Activated naive CD4-positive, alpha-beta T cell treated with anti-CD3 and anti-CD28 coated beads, Interleukin-2, amount 50 U/mL, for 24 hours (primary cell): ENCODE data around the gene EPM2A.
"Not testable (repeated sequence)": the region's sequence is repeated elsewhere in the genome, so short reads cannot be mapped to it uniquely, and the experiment has no call there.

Source experiments
- H3K27ac Mint-ChIP-seq: one replicate; pipeline ENCODE4 v1.8.0; 2021; ENCODE audit warnings: mild to moderate bottlenecking, mixed read lengths
- H3K27me3 Mint-ChIP-seq: one replicate; pipeline ENCODE4 v1.8.0; 2021; ENCODE audit warnings: mixed read lengths
- H3K36me3 Mint-ChIP-seq: one replicate; pipeline ENCODE4 v1.8.0; 2021; ENCODE audit warnings: mixed read lengths
- H3K4me1 Mint-ChIP-seq: one replicate; pipeline ENCODE4 v1.8.0; 2021; ENCODE audit warnings: mixed read lengths
- H3K4me3 Mint-ChIP-seq: one replicate; pipeline ENCODE4 v1.8.0; 2021; ENCODE audit warnings: mild to moderate bottlenecking, mixed read lengths
- H3K9me3 Mint-ChIP-seq: one replicate; pipeline ENCODE4 v1.8.0; 2021; ENCODE audit warnings: mixed read lengths

The EPM2A gene

DNA sequence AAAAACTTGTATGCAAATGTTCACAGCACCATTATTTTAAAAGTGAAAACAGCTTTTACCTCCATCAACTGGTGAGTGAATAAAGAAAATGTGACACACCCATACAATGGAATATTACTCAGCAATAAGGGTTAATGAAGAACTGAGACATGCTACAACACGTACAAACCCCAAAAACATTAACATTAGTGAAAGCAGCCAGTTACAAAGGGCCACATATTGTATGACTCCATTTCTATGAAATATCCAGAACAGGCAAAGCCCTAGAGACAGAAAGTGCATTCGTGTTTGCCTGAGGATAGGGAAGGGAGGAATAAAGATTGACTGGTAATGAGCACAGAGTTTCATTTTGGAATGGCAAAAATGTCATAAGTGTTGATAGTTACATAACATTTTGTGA lies 21.5 kb downstream of the EPM2A start:
- peaks cover 34% of the 10 kb centered on the region for H3K36me3 Mint-ChIP-seq

DNA sequence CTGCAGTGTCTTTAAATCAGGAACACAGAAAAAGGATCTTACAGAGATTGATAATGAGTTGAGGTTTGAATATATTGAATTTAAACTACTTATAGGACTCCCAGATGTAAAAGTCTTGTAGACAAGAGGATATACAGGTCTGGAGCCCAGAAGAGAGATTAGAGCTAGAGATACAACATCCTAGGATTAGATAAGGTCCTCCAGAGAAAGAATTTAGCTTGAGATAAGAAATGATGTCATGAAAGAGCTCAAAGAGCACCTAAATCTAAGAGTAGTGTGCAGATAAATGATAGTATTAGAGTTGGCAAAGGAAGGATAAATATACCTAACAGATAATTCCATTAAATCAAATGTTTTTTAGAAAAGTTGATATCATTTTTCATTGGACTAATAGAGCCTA lies 23.9 kb downstream of the EPM2A start:
- H3K9me3 Mint-ChIP-seq: peaks cover 5% of the 10 kb centered on the region
- no peak overlapping the region for H3K27ac Mint-ChIP-seq
- H3K4me3 Mint-ChIP-seq: no peak overlapping the region
- peaks cover 27% of the 10 kb centered on the region for H3K36me3 Mint-ChIP-seq
- peaks cover 12% of the 10 kb centered on the region for H3K4me1 Mint-ChIP-seq
- no peaks in the 10 kb centered on the region for H3K27me3 Mint-ChIP-seq

More for the DNA sequence above, 21.5 kb downstream of the EPM2A start:
- Mint-ChIP-seq H3K9me3 (peaks cover 5% of the 10 kb centered on the region), H3K27me3 (no peaks in the 10 kb centered on the region), H3K4me1 (peaks cover 4% of the 10 kb centered on the region), H3K27ac (peak overlapping the region; percentile 55), H3K4me3 (no peak overlapping the region)

- Mint-ChIP-seq H3K9me3 (no peaks in the 10 kb centered on the region), H3K27me3 (no peaks in the 10 kb centered on the region), H3K4me1 (peaks cover 19% of the 10 kb centered on the region), H3K27ac (peak overlapping the region; percentile 39), H3K36me3 (peaks cover 10% of the 10 kb centered on the region), H3K4me3 (no peak overlapping the region)
Observed at GRCh38 chr6:145707397-145707796, 27.9 kb downstream of the EPM2A start.

GRCh38 chr6:145705561-145705960 lies 29.8 kb downstream of the EPM2A start:
- peaks cover 19% of the 10 kb centered on the region for H3K4me1 Mint-ChIP-seq
- H3K27ac Mint-ChIP-seq: no peak overlapping the region
- H3K9me3 Mint-ChIP-seq: no peaks in the 10 kb centered on the region
- peaks cover 9% of the 10 kb centered on the region for H3K36me3 Mint-ChIP-seq
- no peak overlapping the region for H3K4me3 Mint-ChIP-seq
- H3K27me3 Mint-ChIP-seq: no peaks in the 10 kb centered on the region

DNA sequence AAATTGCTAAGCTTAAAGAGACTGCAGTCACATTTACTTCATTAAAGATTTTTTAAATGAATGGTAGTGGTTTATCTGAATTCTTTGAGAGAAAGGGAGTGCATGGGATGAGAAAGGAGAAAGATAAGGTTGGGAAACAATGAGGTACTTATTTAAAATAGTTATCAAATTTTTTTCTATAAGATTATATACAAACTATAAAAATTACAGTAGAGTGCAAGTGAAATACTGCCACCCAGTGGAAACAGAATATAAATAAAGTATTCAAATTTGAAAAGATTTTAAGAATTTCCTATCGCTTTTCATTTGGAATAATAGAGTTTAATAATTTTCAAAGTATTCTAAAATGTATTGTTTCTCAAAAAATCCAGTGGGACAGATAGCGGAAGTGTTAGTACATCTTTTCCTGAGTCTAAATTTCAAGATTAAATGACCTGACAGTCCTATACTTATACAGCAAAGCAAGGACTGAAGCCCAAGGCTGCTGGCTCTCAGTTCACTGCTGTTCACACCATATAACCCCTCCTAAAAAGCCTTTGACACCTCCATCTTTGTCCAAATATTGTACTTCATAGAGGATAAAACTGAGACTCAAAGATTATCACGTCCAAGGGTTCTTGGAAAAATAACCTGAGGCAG lies 31.1 kb downstream of the EPM2A start:
- H3K9me3 Mint-ChIP-seq: no peaks in the 10 kb centered on the region
- H3K4me1 Mint-ChIP-seq: peaks cover 19% of the 10 kb centered on the region
- H3K27me3 Mint-ChIP-seq: no peaks in the 10 kb centered on the region
- H3K27ac Mint-ChIP-seq: no peak overlapping the region
- H3K4me3 Mint-ChIP-seq: no peak overlapping the region
- H3K36me3 Mint-ChIP-seq: peaks cover 7% of the 10 kb centered on the region

- Mint-ChIP-seq H3K9me3 (no peaks in the 10 kb centered on the region), H3K27ac (no peak overlapping the region), H3K4me1 (no peaks in the 10 kb centered on the region), H3K36me3 (peaks cover 13% of the 10 kb centered on the region), H3K4me3 (no peak overlapping the region), H3K27me3 (no peaks in the 10 kb centered on the region)
Observed at GRCh38 chr6:145699462-145699861, 35.9 kb downstream of the EPM2A start.

DNA sequence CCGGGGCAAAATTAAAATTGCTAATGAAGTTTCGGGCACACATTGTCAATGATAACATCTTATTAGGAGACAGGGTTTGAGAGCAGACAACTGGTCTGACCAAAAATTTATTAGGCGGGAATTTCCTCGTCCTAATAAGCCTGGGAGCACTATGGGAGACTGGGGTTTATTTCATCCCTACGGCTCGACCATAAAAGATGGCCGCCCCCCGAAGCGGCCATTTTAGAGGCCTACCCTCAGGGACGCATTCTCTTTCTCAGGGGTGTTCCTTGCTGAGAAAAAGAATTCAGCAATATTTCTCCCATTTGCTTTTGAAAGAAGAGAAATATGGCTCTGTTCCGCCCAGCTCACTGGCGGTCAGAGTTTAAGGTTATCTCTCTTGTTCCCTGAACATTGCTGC lies 37.9 kb downstream of the EPM2A start:
- peaks cover 13% of the 10 kb centered on the region for H3K36me3 Mint-ChIP-seq
- H3K27me3 Mint-ChIP-seq, H3K4me3 Mint-ChIP-seq, H3K9me3 Mint-ChIP-seq, H3K27ac Mint-ChIP-seq, H3K4me1 Mint-ChIP-seq: not testable (repeated sequence)

- no peak overlapping the region for H3K27ac Mint-ChIP-seq
- no peaks in the 10 kb centered on the region for H3K9me3 Mint-ChIP-seq
- no peak overlapping the region for H3K4me3 Mint-ChIP-seq
- no peaks in the 10 kb centered on the region for H3K27me3 Mint-ChIP-seq
- no peaks in the 10 kb centered on the region for H3K4me1 Mint-ChIP-seq
- H3K36me3 Mint-ChIP-seq: peaks cover 14% of the 10 kb centered on the region
Observed at GRCh38 chr6:145694083-145694737, 41.1 kb downstream of the EPM2A start.

- peaks cover 3% of the 10 kb centered on the region for H3K4me1 Mint-ChIP-seq
- peaks cover 9% of the 10 kb centered on the region for H3K36me3 Mint-ChIP-seq
- H3K27ac Mint-ChIP-seq: no peak overlapping the region
Observed at GRCh38 chr6:145690969-145691368, 44.4 kb downstream of the EPM2A start.

DNA sequence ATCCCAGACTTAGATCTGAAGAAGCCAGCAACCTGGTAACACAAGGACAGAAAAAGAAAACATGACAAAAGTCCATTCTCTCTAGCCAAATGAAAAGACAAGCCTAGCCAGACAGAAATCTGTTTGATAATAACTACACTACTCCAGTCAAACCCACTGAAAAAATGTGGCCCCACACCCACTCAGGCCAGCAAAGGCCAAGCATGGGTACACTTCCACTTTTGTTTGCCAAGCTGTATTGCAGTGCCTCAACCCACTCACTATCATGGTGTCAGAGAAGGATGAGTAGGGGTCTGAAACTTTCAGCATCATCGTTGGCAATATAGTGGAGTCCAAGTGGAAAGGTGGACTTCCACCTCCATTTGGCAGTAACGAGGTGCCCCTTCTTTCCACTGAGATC lies 45.8 kb downstream of the EPM2A start:
- H3K4me3 Mint-ChIP-seq: no peak overlapping the region
- H3K27ac Mint-ChIP-seq: no peak overlapping the region
- H3K27me3 Mint-ChIP-seq: no peaks in the 10 kb centered on the region
- peaks cover 16% of the 10 kb centered on the region for H3K36me3 Mint-ChIP-seq
- H3K4me1 Mint-ChIP-seq: peaks cover 3% of the 10 kb centered on the region
- no peaks in the 10 kb centered on the region for H3K9me3 Mint-ChIP-seq

More at GRCh38 chr6:145690969-145691368, 44.4 kb downstream of the EPM2A start:
- no peaks in the 10 kb centered on the region for H3K9me3 Mint-ChIP-seq
- no peak overlapping the region for H3K4me3 Mint-ChIP-seq
- no peaks in the 10 kb centered on the region for H3K27me3 Mint-ChIP-seq

- Mint-ChIP-seq H3K4me1 (peaks cover 3% of the 10 kb centered on the region), H3K9me3 (no peaks in the 10 kb centered on the region), H3K36me3 (peaks cover 24% of the 10 kb centered on the region)
Observed at GRCh38 chr6:145688493-145688905, 46.8 kb downstream of the EPM2A start.

DNA sequence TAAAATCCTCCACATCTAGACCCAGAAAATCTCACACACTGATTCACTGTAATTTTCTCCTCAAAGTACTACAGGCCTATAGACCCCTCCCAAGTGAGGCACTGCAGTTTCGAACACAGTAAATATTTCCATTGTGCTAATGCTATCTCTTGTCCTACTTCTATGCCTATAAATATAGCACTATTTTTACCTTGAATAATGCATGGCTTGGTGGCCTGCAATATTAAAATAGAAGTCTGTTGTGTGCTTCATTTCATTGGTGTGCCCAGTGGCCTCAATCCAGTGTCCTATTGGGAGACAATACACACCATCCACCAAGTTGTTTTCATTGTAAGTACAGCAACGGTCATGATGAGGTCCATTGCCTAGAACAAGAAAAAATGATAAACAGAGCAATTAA lies 49.4 kb downstream of the EPM2A start:
- Mint-ChIP-seq H3K36me3 (peaks cover 32% of the 10 kb centered on the region), H3K4me1 (peaks cover 3% of the 10 kb centered on the region), H3K27me3 (no peaks in the 10 kb centered on the region), H3K4me3 (no peak overlapping the region), H3K9me3 (peaks cover 10% of the 10 kb centered on the region), H3K27ac (no peak overlapping the region)

More at GRCh38 chr6:145688493-145688905, 46.8 kb downstream of the EPM2A start:
- H3K4me3 Mint-ChIP-seq: no peak overlapping the region
- H3K27me3 Mint-ChIP-seq: no peaks in the 10 kb centered on the region
- no peak overlapping the region for H3K27ac Mint-ChIP-seq

DNA sequence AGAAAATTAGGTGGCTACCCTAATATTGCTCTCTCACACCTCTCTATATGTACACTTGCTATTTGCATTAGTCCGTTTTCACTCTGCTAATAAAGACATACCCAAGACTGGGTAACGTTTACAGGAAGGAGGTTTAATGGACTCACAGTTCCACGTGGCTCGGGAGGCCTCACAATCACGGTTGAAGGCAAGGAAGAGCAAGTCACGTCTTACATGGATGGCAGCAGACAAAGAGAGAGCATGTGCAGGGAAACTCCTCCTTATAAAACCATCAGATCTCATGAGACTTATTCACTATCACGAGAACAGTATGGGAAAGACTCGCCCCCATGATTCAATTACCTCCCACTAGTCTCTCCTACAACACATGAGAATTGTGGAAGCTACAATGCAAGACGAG lies 53.4 kb downstream of the EPM2A start:
- peaks cover 33% of the 10 kb centered on the region for H3K36me3 Mint-ChIP-seq
- no peaks in the 10 kb centered on the region for H3K4me1 Mint-ChIP-seq
- H3K27me3 Mint-ChIP-seq: no peaks in the 10 kb centered on the region
- H3K27ac Mint-ChIP-seq: no peak overlapping the region
- no peak overlapping the region for H3K4me3 Mint-ChIP-seq
- peaks cover 10% of the 10 kb centered on the region for H3K9me3 Mint-ChIP-seq

DNA sequence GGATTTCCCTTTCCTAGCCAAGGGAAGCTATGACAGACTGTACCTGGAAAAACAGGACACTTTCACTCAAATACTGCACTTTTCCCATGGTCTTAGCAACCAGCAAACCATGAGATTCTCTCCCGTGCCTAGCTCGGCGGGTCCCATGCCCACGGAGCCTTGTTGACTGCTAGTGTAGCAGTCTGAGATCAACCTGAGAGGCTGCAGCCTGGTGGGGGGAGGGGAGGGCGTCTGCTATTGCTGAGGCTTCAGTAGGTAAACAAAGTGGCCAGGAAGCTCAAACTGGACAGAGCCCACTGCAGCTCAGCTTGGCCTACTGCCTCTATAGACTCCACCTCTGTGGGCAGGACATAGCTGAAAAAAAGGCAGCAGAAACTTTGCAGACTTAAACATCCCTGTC lies 61.8 kb downstream of the EPM2A start:
- no peak overlapping the region for H3K27ac Mint-ChIP-seq
- H3K27me3 Mint-ChIP-seq: no peaks in the 10 kb centered on the region
- H3K9me3 Mint-ChIP-seq: no peaks in the 10 kb centered on the region
- no peak overlapping the region for H3K4me3 Mint-ChIP-seq
- H3K4me1 Mint-ChIP-seq: no peaks in the 10 kb centered on the region
- H3K36me3 Mint-ChIP-seq: peaks cover 43% of the 10 kb centered on the region

DNA sequence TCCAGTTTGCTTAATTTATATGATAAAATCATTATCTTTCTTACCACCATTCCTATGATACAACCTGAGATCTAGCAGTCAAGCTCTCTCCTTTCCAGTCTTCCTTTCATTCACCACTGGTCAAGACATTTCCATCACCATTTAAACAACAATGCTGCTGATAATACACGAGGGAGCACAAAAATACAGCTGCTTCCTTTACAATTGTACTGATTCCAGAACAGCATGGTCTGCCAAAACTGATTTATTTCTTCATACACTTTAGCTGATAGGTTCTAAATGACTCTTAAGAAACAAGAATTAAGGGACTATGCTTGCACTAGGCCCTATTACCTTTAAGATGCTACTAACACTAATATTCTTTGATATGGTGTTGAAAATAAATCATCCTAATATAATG lies 65.0 kb downstream of the EPM2A start:
- Mint-ChIP-seq H3K27me3 (no peaks in the 10 kb centered on the region), H3K4me1 (no peaks in the 10 kb centered on the region), H3K9me3 (no peaks in the 10 kb centered on the region), H3K36me3 (peaks cover 25% of the 10 kb centered on the region), H3K27ac (no peak overlapping the region), H3K4me3 (no peak overlapping the region)

GRCh38 chr6:145669627-145670034 lies 65.7 kb downstream of the EPM2A start:
- Mint-ChIP-seq H3K36me3 (peaks cover 22% of the 10 kb centered on the region), H3K4me3 (no peak overlapping the region), H3K4me1 (no peaks in the 10 kb centered on the region), H3K27me3 (no peaks in the 10 kb centered on the region), H3K9me3 (no peaks in the 10 kb centered on the region), H3K27ac (no peak overlapping the region)
